Fibroblast of skin of left quadriceps (primary cell): ENCODE data around the gene LBX2.
"Not testable (repeated sequence)": the region's sequence is repeated elsewhere in the genome, so short reads cannot be mapped to it uniquely, and the experiment has no call there.

Experiments
- DNase-seq, 2 experiments: peaks; one replicate each; pipeline ENCODE4 v3.0.0-alpha.2; 2013; ENCODE audit warnings: low read depth in 2 of 2

Gene LBX2

DNA sequence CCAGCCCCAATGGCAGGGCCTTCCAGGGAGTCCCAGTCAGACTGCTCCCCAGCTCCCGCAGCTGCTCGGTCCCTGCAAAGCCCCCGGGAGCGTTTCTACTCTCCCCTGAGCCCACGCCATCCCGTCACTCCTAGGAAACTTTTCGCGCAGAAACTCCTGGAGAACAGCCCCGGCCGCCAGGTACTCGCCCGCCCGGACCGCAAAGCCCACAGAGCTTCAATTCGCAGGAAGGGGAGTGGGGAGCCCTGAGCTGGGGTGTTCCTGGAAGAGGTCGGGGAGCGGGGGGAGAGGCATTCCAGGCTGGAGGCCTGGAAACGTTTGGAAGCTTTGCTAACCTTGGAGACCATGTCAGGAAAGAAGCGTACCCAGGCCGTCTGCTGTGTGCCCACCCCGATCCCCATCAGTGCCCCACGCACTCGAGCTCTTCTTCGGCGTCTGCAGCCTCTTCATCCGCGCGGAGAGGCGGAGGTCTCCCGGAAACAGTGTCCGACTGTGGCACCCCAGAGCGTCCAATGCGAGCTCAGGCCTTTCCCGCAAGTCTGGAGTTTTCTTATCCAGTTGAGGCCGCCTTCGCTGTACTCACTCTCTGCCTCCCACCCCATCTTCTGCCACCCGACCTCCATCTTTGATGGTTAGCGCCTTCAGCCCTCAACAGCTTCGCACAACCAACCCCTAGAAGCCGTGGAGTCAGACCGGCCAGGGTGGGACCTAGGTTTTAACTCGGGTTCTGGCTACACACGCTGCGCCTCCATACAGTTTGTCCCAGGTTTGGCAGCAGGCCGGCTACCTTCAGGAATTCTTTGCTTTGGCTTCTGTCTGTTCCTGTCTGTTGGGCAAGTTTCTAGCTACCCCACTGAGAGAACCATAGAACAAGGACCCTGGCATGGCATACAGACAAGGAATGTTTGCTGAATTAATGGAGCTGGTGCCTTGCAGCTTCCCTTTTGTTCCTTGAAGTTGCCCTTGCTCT lies 4.4 kb upstream of the LBX2 start:
- DNase-seq: no peak

DNA sequence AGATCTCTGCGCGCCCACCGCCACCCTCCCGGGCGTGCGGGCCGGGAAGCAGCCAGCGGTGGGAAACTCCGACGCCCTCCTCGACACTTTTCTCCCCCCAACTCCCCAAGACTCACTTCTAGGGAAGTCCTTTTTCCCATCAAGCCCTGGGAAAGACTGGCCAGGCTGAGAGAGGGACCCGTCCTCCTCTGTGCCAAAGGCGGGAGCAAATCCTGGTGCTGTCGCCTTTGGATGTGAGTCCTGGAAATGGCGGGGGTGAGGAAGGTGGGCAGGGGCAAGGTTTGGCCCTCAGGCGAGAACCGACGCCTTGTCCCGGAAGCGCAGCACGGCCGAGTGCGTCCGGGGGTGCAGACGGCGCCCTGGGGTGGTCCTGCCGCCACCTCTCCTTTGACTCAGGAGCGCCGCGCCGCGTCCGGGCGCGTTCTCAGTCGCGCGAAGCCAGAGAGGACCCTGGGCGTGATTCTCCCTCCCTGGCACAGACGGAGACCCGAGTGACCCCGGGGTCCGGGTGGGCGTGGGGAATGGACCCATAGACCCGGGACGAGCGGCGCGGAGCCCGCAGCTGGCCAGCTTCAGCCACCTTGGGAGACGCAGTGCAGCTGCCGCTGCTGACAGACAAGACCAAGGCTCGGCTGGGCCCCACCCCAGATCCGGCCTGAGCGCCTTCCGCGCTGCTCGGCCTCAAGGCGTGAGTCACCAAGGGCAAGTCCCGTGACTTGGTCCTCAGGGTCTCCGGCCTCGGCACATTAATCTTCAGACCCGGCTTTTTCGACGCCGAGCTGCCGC lies 3.5 kb upstream of the LBX2 start:
- DNase-seq: peak in 1 of 2 experiments; percentile 41

DNA sequence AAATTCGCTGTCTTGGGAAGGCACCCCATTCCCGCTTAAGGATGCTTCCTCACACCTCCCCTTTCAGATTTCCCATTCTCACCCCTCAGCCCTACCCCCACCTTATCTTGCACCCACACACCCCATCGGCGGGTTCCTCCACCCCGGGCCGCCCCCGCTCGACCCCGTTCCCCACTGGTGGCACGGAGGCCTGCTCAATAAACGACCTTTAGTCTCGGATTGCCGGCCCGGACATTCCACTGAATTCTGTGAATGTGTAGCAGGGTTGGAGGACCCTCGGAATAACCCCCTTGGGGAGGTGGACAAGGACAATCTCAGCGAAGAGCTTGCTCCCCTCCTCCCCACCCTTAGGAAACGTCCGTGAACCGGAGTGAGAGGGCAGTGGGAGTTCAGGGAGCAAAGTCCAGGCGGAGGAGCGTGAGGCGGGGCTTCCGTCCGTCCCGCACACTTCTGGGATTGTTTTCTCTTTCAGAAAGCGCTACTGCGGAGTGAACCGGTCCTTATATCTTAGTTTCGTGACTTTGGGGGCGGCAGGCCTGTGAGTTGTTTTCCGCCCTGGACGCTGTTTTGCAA lies 2.8 kb upstream of the LBX2 start:
- no peak for DNase-seq

DNA sequence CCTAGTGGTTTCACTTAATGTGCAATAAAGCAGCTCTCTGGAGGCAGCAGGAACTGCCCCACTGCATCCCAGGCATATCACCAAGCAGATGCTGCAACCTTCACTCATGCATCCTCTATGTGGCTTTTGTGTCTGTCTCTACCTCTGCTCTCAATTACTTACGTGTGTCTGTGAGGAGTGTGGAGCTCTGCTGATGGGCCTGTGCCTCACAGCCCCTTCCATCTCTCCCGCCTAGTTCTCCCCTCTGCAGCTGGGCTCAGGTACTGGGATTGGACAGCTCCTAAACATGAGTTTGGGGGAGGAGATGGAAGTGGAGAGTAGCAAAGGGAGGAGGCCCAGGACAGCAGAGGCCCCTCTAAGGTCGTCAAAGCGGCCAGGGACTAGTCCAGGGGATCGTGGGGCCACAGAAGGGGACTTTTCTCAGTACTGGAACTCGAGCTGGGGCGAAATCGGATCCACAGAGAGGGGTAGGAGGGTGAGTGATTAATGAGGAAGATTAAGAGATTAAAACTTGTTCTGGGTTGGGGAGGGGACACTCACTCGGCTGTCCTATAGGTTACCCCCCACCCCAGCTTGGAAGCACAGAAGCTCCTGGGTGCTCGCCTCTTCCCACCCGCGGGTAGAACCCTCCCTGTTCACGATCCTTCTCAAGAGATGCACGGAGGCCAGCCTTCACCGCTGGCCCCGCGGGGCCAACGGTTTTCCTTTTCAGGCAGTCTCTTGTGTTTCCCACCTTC lies 2.1 kb upstream of the LBX2 start:
- DNase-seq: no peak

DNA sequence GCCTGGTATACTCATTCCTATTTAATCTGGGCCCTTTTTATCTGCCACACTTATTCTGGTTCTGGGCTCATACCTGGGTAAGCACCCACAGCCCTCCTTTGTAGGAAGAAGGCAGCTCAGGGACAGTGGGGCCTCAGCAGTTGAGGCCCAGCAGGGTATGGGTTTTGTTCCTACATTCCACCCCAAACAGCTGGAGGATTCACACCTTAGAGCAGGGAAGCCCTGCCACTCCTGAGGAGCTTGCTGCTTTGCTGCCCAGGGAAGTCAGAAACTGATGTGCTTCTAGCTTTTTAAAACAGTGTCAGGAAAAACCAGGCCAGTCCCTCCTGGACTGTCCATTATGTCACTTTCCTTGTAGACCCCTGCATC lies 1.2 kb upstream of the LBX2 start:
- DNase-seq: no peak

DNA sequence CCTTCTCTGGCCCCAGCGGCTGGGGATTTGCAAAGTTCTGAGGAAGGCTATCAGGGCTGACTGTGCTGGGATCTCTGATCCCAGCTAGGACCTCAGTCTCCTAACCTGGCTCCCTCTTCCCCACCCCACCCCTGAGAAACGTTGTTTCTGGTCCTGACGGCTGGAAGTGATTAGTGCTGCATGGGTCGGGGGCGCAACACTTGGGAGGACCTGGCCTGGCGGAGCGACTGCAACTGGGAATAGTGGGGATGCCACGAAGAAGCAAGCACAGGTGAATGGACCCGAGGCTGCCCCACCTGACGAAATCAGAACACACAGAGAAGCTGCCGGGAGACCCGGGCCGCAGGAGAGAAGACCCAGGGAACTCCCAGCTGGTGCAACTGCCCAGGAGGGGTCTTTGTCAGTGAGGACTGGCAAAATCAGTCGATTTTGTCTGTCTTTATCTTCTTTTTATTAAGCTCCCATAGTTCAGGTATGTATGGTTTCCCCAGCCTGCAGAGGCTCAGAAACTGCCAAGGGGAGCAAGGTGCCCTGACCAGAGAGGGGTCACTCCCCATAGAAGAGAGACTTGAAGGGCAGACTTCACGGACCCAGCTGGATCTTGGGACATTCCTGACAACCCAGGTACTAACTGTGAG lies 656 bp upstream of the LBX2 start:
- DNase-seq: no peak

DNA sequence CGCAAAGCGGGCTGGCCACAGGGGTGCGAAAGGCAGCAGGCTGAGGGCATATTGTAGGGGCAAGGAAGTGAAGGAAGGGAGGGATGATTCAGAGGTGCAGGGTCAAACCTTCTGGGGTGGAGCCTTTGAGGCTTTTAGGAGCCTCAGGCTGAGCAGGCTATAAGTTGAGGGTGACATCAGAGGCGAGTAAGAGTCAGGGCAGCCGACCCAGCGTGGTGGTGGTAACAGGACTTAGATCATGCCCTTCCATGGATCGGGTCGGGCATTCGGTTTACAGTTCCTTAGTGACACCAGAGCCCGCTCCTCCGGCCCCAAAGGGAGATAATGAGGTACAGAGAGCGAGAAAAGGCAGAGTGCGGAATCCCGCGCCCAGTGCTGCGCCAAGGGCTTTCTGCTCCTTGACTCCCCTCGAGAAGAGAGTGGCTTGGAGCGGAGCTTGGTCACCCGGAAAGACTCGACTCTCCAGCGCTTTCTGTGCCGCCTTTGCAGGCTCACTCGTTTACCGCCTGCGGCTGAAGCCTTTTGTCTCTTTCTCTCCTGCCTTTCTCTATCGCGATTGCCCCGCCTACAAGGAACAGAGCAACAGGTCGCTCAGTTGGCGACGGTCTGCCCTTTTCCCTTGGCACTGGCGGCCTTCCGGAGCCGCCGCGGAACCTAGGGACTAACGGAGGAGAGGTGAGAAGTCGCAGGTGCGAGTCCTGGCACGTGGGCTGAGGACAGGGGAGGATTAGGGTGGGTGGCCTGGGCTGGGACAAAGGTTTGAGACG lies 720 bp downstream of the LBX2 start:
- DNase-seq: no peak

DNA sequence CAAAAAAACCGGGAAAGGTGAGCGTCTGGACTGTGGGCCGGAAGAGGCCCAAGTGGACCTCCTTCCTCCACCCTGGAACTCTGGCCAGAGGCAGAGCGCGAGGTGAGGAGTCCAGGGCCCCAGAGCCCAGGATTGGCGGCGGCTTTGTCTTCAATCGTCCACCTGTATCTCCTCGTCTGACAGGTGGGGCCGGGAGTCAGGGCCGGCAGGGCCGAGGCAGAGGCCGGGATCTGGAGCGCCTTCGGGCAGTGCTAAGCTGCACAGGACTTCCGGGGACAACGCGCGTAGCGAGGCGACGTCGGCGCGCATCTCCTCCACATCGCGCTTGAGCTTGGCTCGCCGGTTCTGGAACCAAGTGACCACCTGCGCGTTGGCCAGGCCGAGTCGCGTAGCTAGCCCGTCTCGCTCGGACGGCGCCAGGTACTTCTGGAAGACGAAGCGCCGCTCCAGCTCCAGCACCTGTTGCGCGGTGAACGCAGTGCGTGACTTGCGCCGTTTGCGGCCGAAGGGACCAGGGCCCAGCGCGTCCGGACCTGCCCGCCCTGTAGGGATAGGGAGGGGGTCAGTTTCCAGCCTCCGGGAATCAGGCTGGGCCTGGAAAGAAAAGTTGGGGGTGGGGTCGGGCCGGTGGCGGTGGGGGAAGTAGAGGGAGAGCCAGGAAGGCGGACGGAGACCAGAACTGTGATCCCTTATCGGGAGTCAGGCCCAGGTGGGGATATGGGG lies 1.5 kb downstream of the LBX2 start:
- no peak for DNase-seq

DNA sequence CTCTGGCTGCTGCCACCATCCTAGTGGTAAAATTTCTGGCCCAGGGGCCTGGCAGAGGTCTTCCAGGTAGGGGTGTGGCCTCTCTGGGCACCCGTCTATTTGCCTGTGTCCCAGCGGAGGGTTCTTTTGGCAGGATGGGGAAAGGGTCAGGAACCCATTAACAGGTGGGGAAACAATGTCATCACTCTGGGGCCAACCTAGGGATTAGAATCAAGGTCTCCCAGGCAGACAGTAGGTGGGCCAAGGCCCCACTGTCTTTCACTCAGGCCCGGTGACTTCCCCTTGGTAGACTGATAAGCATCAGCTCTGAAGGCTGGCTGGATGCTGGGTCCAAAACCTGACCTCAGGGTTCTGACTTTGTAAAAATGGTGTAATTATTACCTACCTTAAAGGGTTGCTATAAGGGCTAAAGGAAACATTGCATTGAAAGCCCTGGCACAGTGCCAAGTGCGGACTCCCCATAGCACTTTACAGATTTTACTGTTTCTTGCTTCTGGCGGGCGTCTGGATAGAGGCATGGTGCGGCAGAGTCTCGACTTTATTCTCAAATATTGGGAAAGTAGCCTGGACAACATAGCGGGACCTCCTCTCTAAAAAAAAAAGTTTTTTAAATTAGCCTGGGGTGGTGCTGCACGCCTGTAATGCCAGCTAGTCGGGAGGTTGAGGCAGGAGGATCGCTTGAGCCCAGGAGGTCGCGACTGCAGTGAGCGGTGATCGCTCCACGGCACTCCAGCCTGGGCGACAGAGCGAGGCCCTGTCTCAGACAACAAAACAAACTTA lies 2.2 kb downstream of the LBX2 start:
- DNase-seq: no peak

DNA sequence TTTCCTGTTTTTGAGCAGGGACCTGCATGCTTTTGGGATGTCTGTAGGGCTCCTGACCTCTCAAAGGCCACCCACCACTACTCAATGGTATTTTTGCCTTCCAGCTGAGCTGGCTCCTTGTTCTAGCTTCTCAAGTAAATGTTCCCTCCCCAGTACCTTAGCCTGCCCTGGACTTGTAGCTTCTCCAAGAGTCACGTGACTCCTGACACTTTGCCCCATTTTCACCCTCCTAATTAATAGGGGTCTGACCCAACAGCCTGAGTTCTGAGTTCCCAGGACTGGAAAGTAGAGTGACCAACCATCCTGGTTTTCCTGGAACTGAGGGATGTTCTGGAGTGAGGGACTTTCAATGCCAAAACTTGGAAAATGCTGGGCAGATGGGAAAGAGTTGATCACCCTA lies 4.0 kb downstream of the LBX2 start:
- no peak for DNase-seq

DNA sequence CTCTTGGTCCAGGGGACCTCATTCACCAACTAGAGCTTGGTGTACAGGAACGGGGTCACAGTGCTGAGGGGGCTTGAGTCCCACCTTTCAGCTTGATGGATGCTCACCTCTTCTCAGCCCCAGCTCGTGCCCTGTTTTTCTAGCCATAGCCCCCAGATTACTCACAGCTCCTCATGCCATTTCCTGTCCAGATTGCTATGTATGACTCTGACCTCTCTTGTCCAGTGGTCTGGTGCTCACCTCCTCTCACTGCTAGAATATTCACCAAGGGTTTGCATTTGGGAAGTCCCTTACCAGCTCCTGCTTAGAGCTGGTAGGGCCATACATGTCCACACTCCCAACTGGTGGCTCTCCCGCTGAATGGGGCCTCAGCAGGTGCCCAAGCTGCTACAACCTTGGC lies 5.9 kb downstream of the LBX2 start:
- DNase-seq: no peak

DNA sequence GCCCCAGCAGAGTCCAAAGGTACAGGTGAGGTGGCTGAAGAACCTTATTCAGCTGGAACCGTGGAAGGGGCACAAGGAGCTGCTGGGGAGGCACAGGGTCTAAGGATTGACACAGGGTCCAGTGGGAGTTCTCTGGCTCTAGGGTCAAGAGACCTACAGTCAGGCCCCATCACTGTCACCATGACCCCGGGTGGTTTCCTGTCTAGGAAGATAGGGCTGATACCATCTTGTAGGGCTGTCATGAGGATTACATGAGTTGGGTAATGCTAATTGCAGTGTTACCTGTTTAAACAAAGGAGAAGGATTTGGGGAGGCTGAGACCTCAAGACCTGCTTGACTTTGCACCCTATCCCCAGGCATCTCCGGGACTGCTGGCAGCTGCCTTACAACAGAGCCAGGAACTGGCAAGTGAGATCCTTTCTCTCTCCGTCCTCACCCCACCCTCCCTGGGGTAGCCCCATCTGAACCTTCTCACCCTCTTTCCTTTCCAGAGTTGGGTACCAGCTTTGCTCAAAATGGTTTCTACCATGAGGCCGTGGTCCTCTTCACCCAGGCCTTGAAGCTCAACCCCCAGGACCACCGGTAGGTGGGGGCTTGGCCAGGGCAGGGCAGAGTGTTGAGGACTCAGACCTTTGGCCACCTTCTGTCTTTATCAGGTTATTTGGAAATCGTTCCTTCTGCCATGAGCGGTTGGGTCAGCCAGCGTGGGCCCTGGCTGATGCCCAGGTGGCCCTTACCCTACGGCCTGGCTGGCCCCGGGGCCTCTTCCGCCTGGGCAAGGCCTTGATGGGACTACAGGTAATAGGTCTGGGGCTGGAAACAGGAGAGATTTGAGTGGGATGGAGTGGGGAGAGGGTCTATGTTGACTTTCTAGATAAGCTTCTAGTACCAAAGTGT lies 7.5 kb downstream of the LBX2 start:
- DNase-seq: no peak

DNA sequence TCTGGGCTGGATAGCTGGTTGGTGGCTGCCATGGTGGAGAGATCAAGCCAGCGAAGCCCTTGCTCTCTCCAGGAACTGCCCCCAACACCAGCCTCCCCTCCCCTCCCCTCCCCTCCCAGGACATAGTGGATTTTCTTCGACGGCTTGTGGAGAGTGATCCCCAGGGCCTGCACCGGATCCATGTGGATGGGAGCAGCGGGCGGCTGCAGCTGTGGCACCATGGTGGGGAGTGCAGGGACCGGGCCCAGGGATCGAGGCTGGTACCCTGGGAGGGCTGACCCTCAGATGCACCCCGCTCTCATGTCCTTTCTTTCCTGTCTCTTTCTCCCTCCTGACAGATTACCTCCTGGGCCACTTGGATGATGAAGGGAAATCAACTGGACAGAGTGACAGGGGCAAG lies 9.5 kb downstream of the LBX2 start:
- DNase-seq: no peak

DNA sequence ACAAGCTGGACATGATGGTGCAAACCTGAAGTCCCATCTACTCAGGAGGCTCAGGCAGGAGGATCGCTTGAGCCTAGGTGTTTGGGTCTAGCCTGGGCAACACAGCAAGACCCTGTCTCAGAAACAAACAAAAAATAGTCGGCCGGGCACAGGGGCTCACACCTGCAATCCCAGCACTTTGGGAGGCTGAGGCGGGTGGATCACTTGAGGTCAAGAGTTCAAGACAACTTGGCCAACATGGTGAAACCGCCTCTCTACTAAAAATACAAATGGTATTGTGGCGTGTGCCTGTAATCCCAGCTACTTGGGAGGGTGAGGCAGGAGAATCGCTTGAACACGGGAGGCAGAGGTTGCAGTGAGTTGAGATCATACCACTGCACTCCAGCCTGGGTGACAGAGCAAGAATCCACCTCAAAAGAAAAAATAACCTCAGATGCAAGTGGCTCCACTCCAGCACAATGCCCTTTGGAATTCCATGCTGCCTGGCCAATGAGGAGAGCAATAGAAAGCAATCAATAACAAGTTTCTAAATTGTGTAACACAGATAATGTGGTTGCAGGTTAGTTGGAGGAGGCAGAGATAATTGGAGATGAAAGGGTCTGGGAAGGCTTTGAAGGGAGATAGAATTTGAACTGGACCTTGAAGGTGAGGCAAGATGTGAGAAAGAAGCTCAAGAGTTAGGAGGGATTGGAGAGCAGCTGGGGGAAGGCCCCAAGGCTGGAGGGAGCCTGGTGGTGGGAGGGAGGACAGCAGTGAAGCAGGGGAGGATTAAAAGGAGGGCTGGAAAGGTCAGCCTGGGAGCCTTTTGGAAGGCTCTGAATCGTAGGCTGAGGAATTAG lies 10.5 kb downstream of the LBX2 start:
- DNase-seq: no peak

DNA sequence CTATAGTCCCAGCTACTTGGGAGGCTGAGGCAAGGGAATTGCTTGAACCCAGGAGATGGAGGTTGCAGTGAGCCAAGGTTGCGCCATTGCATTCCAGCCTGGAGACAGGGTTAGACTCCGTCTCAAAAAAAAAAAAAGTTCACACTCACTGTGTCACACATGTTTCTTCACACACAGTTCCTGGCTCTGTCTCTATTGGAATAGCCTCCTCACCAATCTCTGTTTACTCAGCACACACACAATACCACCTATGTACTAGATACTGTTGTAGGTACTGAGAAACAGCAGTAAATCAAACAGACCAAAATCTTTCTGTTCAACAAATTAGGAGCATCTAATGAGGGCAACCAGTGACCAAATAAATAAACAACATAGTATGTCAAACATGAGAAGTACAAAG lies 13.3 kb downstream of the LBX2 start:
- DNase-seq: no peak

DNA sequence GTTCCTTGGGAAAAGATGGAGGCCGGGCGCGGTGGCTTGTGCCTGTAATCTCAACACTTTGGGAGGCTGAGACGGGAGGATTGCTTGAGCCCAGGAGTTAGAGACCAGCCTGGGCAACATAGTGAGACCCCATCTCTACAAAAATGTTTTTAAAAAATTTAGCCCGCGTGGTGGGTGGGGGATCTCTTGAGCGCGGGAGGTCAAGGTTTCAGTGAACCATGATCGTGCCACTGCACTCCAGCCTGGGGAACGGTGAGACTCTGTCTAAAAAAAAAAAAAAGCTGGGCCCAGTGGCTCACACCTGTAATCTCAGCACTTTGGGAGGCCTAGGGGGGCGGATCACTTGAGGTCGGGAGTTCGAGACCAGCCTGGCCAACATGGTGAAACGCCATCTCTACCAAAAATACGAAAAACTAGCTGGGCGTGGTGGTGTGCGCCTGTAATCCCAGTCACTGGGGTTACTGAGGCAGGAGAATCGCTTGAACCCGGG lies 15.7 kb downstream of the LBX2 start:
- DNase-seq: not testable (repeated sequence)
